HL-60 (cell line): ENCODE results near the gene GDPD1.

Experiments used
- DNase-seq, 2 experiments: peaks; one replicate each; pipeline ENCODE4 v3.0.0-alpha.2; 2010 to 2020; ENCODE audit warnings: low read depth in 1 of 2, low spot score in 1 of 2
- H3K27ac ChIP-seq: fragments of 250-450 bp; sonication (Bioruptor Pico); replicated peaks from 2 replicates; pipeline ENCODE4 v1.5.1; 2020; ENCODE audit warnings: mild to moderate bottlenecking, moderate library complexity
- H3K27me3 ChIP-seq: fragments of 250-450 bp; sonication (Bioruptor Pico); 2 replicates; pipeline ENCODE4 v1.5.1; 2021; ENCODE audit warnings: mild to moderate bottlenecking, moderate library complexity; ENCODE audit not compliant: insufficient read depth, poor library complexity, severe bottlenecking
- H3K4me3 ChIP-seq: replicated peaks from 2 replicates; pipeline ENCODE4 v1.5.1; 2011; ENCODE audit warnings: mild to moderate bottlenecking, control low read depth, low read length; ENCODE audit not compliant: insufficient read depth
- GABPA ChIP-seq: IDR thresholded peaks from 2 replicates; pipeline ENCODE4 v1.6.1; 2012; ENCODE audit warnings: low read depth
- POLR2AphosphoS5 ChIP-seq: IDR thresholded peaks from 2 replicates; pipeline ENCODE4 v1.6.1; 2012; ENCODE audit warnings: low read depth
- SPI1 ChIP-seq: IDR thresholded peaks from 2 replicates; pipeline ENCODE4 v1.6.1; 2012; ENCODE audit warnings: low read depth, mild to moderate bottlenecking, borderline replicate concordance
- TF ChIP-seq, protein P1 (sequence below): IDR thresholded peaks from one replicate; pipeline ENCODE4 v1.5.1; 2011; ENCODE audit warnings: low read length, control low read depth, inconsistent platforms; ENCODE audit not compliant: insufficient read depth
- TF ChIP-seq, protein P2 (sequence below): IDR thresholded peaks from 2 replicates; pipeline ENCODE4 v1.6.1; 2012; ENCODE audit warnings: low read depth; ENCODE audit not compliant: insufficient replicate concordance

The GDPD1 gene

DNA sequence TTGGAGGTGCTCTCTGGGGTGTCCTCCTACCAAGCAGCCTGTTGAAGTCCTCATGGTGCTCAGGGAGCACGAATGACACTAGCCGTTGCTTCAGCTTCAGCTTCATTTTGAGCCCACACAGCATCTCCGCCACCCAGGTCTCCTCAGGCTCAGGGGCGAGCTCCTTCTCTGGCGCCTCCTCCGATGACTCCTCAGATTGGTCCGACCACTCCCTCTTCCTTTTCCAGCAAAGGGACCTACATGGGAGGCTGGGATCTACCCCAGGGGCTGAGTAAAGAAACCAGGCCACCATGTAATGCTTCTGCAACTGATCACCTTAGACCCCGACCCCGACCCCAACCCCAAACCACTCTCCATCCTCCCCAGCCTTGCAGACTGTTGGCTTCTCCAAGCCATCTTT is 38.8 kb upstream of the GDPD1 start:
- TF ChIP-seq, protein P1, sequence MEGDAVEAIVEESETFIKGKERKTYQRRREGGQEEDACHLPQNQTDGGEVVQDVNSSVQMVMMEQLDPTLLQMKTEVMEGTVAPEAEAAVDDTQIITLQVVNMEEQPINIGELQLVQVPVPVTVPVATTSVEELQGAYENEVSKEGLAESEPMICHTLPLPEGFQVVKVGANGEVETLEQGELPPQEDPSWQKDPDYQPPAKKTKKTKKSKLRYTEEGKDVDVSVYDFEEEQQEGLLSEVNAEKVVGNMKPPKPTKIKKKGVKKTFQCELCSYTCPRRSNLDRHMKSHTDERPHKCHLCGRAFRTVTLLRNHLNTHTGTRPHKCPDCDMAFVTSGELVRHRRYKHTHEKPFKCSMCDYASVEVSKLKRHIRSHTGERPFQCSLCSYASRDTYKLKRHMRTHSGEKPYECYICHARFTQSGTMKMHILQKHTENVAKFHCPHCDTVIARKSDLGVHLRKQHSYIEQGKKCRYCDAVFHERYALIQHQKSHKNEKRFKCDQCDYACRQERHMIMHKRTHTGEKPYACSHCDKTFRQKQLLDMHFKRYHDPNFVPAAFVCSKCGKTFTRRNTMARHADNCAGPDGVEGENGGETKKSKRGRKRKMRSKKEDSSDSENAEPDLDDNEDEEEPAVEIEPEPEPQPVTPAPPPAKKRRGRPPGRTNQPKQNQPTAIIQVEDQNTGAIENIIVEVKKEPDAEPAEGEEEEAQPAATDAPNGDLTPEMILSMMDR = no peak
- TF ChIP-seq POLR2AphosphoS5 (no peak), SPI1 (no peak), GABPA (no peak)
- TF ChIP-seq, protein P2, sequence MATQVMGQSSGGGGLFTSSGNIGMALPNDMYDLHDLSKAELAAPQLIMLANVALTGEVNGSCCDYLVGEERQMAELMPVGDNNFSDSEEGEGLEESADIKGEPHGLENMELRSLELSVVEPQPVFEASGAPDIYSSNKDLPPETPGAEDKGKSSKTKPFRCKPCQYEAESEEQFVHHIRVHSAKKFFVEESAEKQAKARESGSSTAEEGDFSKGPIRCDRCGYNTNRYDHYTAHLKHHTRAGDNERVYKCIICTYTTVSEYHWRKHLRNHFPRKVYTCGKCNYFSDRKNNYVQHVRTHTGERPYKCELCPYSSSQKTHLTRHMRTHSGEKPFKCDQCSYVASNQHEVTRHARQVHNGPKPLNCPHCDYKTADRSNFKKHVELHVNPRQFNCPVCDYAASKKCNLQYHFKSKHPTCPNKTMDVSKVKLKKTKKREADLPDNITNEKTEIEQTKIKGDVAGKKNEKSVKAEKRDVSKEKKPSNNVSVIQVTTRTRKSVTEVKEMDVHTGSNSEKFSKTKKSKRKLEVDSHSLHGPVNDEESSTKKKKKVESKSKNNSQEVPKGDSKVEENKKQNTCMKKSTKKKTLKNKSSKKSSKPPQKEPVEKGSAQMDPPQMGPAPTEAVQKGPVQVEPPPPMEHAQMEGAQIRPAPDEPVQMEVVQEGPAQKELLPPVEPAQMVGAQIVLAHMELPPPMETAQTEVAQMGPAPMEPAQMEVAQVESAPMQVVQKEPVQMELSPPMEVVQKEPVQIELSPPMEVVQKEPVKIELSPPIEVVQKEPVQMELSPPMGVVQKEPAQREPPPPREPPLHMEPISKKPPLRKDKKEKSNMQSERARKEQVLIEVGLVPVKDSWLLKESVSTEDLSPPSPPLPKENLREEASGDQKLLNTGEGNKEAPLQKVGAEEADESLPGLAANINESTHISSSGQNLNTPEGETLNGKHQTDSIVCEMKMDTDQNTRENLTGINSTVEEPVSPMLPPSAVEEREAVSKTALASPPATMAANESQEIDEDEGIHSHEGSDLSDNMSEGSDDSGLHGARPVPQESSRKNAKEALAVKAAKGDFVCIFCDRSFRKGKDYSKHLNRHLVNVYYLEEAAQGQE = no peak
- DNase-seq = no peak
- H3K27ac ChIP-seq = no peak overlapping the region
- no peak overlapping the region for H3K4me3 ChIP-seq
- H3K27me3 ChIP-seq = no peaks in the 10 kb centered on the region

DNA sequence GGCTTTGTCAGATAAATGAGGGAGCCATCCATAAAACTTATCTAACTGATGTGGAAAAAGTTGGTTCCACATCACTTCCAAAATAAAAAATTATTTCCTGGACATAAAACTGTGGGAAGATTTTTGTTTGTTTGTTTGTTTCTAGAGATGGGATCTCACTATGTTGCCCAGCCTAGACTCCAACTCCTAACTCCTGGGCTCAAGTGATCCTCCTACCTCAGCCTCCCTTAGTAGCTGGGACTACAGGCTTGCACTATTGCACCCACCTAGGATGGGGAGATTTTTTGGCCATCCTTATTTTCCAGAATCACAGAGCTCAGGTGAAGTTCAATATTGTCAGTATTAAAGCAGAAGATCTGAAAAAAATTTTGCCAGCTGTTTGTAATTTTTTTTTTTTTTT is 34.3 kb upstream of the GDPD1 start:
- DNase-seq = no peak
- Histone ChIP-seq H3K27me3 (no peaks in the 10 kb centered on the region), H3K4me3 (no peak overlapping the region), H3K27ac (no peak overlapping the region)
- TF ChIP-seq SPI1 (no peak), GABPA (no peak), POLR2AphosphoS5 (no peak)
- TF ChIP-seq, protein P2 = no peak
- TF ChIP-seq, protein P1 = no peak

GRCh38 chr17:59186850-59187249 is 33.5 kb upstream of the GDPD1 start:
- TF ChIP-seq GABPA = no peak
- TF ChIP-seq POLR2AphosphoS5 = no peak
- TF ChIP-seq, protein P1 = no peak
- TF ChIP-seq SPI1 = no peak
- TF ChIP-seq, protein P2 = no peak
- Histone ChIP-seq H3K4me3 (no peak overlapping the region), H3K27ac (no peak overlapping the region), H3K27me3 (no peaks in the 10 kb centered on the region)
- no peak for DNase-seq
